NCI-H2029 (cell line): Measurements from ENCODE around the gene METAP2.
"Not testable (repeated sequence)": the region's sequence is repeated elsewhere in the genome, so short reads cannot be mapped to it uniquely, and the experiment has no call there.

Experiments
- DNase-seq: peaks from one replicate; lab custom pipeline; 2025; lab: John Stamatoyannopoulos, UW

The METAP2 gene

GRCh38 chr12:95462551-95462950 lies 11.4 kb upstream of the METAP2 start:
- no peak for DNase-seq

DNA sequence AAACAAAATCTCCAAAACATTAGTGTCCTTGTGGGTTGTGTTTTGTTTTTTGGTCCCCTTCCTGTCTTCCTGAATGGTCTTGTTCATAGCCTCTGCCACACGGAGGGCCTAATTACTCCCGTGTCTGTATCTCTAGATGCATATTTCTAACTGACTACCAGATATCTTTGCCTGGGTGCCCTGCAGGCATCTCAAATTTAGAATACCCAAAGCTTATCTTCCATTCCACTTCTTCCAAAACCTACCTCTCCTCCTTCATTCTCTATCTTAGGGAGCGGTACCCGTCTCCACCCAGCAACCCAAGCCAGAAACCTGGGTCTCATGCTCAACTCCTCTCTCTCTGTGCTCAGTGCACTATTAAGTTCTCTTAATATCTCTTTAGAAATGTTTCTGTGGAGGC lies 10.9 kb upstream of the METAP2 start:
- DNase-seq, result no peak

- not testable (repeated sequence) for DNase-seq
Measured at GRCh38 chr12:95463776-95464175, 10.2 kb upstream of the METAP2 start.

GRCh38 chr12:95465275-95465674 lies 8.7 kb upstream of the METAP2 start:
- no peak for DNase-seq

GRCh38 chr12:95470300-95470699 lies 3.7 kb upstream of the METAP2 start:
- DNase-seq, result no peak

GRCh38 chr12:95473231-95473883 lies 595 bp upstream of the METAP2 start:
- peak; percentile 10 for DNase-seq

GRCh38 chr12:95474660-95474958 lies 657 bp downstream of the METAP2 start:
- no peak for DNase-seq

- peak; percentile 7 for DNase-seq
Measured at GRCh38 chr12:95480230-95480629, 6.3 kb downstream of the METAP2 start.

- DNase-seq, result no peak
Measured at GRCh38 chr12:95481072-95481471, 7.1 kb downstream of the METAP2 start.

DNA sequence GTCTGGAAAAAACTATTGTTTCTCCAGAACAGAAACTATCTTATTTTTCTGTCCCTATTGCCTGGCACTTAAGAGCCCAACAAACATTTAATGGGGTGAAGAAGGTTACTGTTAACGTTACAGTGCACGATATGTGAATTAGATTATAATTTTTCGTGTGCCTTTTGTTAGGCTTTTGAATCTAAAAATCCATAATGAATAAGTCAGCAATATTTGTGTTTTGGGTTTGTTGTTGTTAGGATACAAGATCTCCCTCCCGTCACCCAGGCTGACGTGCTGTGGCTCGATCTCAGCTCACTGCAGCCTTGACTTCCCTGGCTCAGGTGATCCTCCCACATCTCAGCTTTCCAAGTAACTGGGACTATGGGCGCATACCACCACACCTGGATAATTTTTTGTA lies 7.9 kb downstream of the METAP2 start:
- no peak for DNase-seq

DNA sequence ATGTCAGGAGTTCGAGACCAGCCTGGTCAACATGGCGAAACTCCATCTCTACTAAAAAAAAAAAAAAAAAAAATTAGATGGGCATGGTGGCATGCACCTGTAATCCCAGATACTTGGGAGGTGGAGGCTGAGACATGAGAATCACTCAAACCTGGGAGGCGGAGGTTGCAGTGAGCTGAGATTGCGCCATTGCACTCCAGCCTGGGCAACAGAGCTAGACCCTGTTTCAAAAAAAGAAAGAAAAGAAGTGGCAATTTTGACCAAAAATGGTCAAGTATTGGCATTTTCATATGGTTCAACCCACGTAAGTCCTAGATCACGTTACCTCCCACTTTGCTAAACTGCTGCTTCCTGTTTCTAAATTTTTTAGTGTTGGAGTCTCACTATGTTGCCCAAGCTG lies 8.6 kb downstream of the METAP2 start:
- DNase-seq, result not testable (repeated sequence)

- DNase-seq, result peak; percentile 30
Measured at GRCh38 chr12:95484524-95484923, 10.6 kb downstream of the METAP2 start.

DNA sequence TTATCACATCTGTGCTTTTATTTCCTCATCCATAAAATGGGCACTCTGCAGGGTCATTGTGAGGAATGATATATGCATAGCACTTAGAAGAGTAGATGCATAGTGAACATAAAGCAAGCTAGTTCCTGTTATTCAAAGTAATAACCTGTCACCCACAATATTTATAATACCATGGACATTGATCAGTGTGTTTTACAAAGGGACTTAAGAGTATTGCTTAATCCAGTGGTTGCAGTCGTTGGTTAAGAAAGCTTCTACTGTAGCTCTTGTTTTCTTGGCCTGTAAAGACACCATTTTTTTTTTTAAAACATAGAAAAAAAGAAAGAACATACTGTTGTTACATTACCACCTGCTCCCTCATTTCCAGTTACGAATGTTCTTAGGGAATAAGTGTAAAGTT lies 13.1 kb downstream of the METAP2 start:
- DNase-seq, result no peak

DNA sequence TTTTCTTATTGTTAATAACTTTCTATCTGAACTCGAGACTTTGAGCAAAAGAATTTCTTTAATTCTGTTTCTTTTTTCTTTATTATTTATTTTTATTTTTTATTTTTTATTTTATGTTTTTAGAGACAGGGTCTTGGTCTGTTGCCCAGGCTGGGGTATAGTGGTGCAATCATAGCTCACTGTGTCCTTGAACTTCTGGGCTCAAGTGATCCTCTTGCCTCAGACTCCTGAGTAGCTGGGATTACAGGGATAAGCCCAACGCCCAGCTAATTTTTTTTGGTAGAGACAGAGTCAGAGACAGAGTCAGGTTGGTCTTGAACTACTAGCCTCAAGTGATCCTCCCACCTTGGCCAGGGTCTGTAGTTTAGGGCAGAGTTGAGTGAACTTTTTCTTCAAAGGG lies 18.5 kb downstream of the METAP2 start:
- DNase-seq, result no peak

GRCh38 chr12:95494888-95495287 lies 20.9 kb downstream of the METAP2 start:
- no peak for DNase-seq

GRCh38 chr12:95495433-95495832 lies 21.5 kb downstream of the METAP2 start:
- no peak for DNase-seq

DNA sequence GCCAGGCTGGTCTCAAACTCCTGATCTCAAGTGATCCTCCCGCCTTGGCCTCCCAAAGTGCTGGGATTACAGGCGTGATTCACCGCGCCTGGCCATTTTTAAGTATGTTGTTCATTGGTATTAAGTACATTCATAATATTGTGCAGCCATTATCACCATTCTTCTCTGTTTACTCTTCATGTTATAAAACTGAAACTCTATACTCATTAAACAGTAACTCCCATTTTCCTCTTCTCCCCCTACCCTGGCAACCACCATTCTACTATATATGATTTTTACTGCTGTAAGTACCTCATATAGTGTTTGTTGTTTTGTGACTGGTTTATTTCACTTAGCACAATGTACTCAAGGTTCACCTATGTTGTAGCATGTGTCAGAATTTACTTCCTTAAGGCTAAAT lies 23.1 kb downstream of the METAP2 start:
- DNase-seq, result peak; percentile 7

GRCh38 chr12:95498968-95499367 lies 25.0 kb downstream of the METAP2 start:
- DNase-seq, result no peak

- no peak for DNase-seq
Measured at GRCh38 chr12:95499772-95500171, 25.8 kb downstream of the METAP2 start.

- no peak for DNase-seq
Measured at GRCh38 chr12:95504140-95504539, 30.2 kb downstream of the METAP2 start.

- no peak for DNase-seq
Measured at GRCh38 chr12:95505039-95505438, 31.1 kb downstream of the METAP2 start.

GRCh38 chr12:95506707-95507523 lies 33.0 kb downstream of the METAP2 start:
- no peak for DNase-seq

DNA sequence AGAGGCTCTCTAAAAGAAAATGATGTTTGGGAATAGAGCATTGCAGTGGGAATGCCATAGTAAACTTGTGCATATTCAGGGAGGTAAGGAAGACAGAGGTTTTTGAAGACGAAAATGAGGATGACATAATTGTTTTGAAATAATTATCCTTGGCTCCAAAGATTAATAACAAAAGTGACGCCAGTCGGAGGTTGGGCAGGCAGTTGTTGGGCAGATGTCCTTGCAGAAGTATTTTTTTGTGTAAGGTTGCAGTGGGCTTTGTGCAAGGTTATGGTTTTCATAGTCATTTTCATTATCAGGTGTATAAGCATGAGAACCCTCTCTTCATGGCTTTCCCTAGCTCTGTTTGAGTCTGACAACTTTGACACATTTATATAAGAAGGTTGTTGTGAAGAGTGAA lies 35.3 kb downstream of the METAP2 start:
- DNase-seq, result no peak

- DNase-seq, result no peak
Measured at GRCh38 chr12:95511977-95512376, 38.0 kb downstream of the METAP2 start.
